ENCODE results near the gene CXADR.
"Not testable (repeated sequence)": the region's sequence is repeated elsewhere in the genome, so short reads cannot be mapped to it uniquely, and the experiment has no call there.

CXADR gene

GRCh38 chr21:17476006-17476405 is 36.8 kb upstream of the CXADR start:
- Histone ChIP-seq H4K20me1 (ENCODE audit: insufficient read depth, low read length) (no peaks in the 10 kb centered on the region), H3K9ac (ENCODE audit: low read length) (no peak overlapping the region), H3K4me1 (ENCODE audit: low read length) (peaks cover 25% of the 10 kb centered on the region), H3K9me3 (ENCODE audit: insufficient read depth, low read length) (no peaks in the 10 kb centered on the region), H3K27me3 (ENCODE audit: low read depth, low read length) (no peaks in the 10 kb centered on the region), H3K36me3 (replicated peaks; ENCODE audit: low read depth, low read length) (no peaks in the 10 kb centered on the region), H3K27ac (ENCODE audit: low read length) (peak overlapping the region; percentile 34; the same call in 1 of the 2 replicates), H3K4me3 (ENCODE audit: low read length) (no peak overlapping the region), H2AFZ (ENCODE audit: low read depth, low read length) (peak overlapping the region; percentile 74; the same call in 1 of the 2 replicates), H3K4me2 (ENCODE audit: low read length) (peak overlapping the region; percentile 49), H3K79me2 (ENCODE audit: low read length) (no peaks in the 10 kb centered on the region)
- no peak for TF ChIP-seq EZH2phosphoT487 (IDR thresholded peaks at IDR 0.05; ENCODE audit: low read depth)
- TF ChIP-seq CTCF (IDR thresholded peaks at IDR 0.05; ENCODE audit: low read depth, low read length) = no peak

DNA sequence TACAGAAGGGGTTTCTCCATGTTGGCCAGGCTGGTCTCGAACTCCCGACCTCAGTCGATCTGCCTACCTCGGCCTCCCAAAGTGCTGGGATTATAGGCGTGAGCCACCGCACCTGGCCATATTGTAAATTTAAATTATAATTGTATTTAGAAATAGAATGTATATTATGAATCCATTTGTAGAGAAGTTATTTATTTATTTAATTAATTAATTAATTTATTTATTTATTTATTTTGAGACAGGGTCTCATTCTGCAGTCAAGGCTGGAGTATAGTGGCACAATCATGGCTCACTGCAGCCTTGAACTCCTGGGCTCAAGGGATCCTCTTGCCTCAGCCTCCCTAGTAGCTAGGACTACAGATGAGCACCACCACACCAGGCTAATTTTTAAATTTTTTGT is 34.7 kb upstream of the CXADR start:
- peaks cover 13% of the 10 kb centered on the region for H3K4me1 ChIP-seq (ENCODE audit: low read length)
- not testable (repeated sequence) for H3K4me3 ChIP-seq (ENCODE audit: low read length); H3K9me3 ChIP-seq (ENCODE audit: insufficient read depth, low read length); H3K79me2 ChIP-seq (ENCODE audit: low read length); H3K36me3 ChIP-seq (replicated peaks; ENCODE audit: low read depth, low read length); H4K20me1 ChIP-seq (ENCODE audit: insufficient read depth, low read length); H3K9ac ChIP-seq (ENCODE audit: low read length); H2AFZ ChIP-seq (ENCODE audit: low read depth, low read length); H3K27ac ChIP-seq (ENCODE audit: low read length); H3K4me2 ChIP-seq (ENCODE audit: low read length); H3K27me3 ChIP-seq (ENCODE audit: low read depth, low read length)

DNA sequence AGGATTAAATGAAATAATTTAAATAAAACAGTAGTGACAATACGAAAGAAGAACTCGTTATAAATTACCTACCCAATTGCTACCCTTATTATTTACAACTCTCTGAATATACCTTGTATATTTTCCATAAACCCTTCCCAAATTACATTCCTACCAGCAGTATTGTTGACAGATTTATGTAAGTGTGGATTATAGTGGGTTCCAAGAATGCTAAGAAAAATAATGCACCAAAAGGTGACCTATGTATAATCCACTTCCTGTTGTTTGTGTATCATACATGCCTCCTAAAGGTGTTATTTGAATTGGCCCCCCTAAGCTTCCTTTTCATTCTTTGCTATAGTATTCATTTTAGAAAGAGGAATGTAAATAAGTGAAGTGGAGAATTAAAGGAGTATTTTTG is 33.2 kb upstream of the CXADR start:
- Histone ChIP-seq H3K79me2 (ENCODE audit: low read length) (no peaks in the 10 kb centered on the region), H4K20me1 (ENCODE audit: insufficient read depth, low read length) (no peaks in the 10 kb centered on the region), H3K27me3 (ENCODE audit: low read depth, low read length) (no peaks in the 10 kb centered on the region), H3K4me3 (ENCODE audit: low read length) (no peak overlapping the region), H2AFZ (ENCODE audit: low read depth, low read length) (no peak overlapping the region), H3K9me3 (ENCODE audit: insufficient read depth, low read length) (no peaks in the 10 kb centered on the region), H3K4me2 (ENCODE audit: low read length) (no peak overlapping the region), H3K36me3 (replicated peaks; ENCODE audit: low read depth, low read length) (no peaks in the 10 kb centered on the region), H3K4me1 (ENCODE audit: low read length) (peaks cover 13% of the 10 kb centered on the region), H3K27ac (ENCODE audit: low read length) (no peak overlapping the region), H3K9ac (ENCODE audit: low read length) (no peak overlapping the region)
- TF ChIP-seq EZH2phosphoT487 (IDR thresholded peaks at IDR 0.05; ENCODE audit: low read depth) = no peak
- no peak for TF ChIP-seq CTCF (IDR thresholded peaks at IDR 0.05; ENCODE audit: low read depth, low read length)

GRCh38 chr21:17482928-17483327 is 29.9 kb upstream of the CXADR start:
- H2AFZ ChIP-seq (ENCODE audit: low read depth, low read length) = no peak overlapping the region
- H3K36me3 ChIP-seq (replicated peaks; ENCODE audit: low read depth, low read length) = no peaks in the 10 kb centered on the region
- H3K27ac ChIP-seq (ENCODE audit: low read length) = no peak overlapping the region
- no peaks in the 10 kb centered on the region for H3K79me2 ChIP-seq (ENCODE audit: low read length)
- H3K4me1 ChIP-seq (ENCODE audit: low read length) = peaks cover 1% of the 10 kb centered on the region
- H3K9me3 ChIP-seq (ENCODE audit: insufficient read depth, low read length) = no peaks in the 10 kb centered on the region
- H3K9ac ChIP-seq (ENCODE audit: low read length) = no peak overlapping the region
- no peaks in the 10 kb centered on the region for H3K27me3 ChIP-seq (ENCODE audit: low read depth, low read length)
- TF ChIP-seq EZH2phosphoT487 (IDR thresholded peaks at IDR 0.05; ENCODE audit: low read depth) (no peak), CTCF (IDR thresholded peaks at IDR 0.05; ENCODE audit: low read depth, low read length) (no peak)
- H3K4me2 ChIP-seq (ENCODE audit: low read length) = no peak overlapping the region
- H4K20me1 ChIP-seq (ENCODE audit: insufficient read depth, low read length) = no peaks in the 10 kb centered on the region
- no peak overlapping the region for H3K4me3 ChIP-seq (ENCODE audit: low read length)

GRCh38 chr21:17488620-17489019 is 24.2 kb upstream of the CXADR start:
- Histone ChIP-seq H3K4me1 (ENCODE audit: low read length) (peaks cover 20% of the 10 kb centered on the region), H3K27me3 (ENCODE audit: low read depth, low read length) (no peaks in the 10 kb centered on the region), H3K4me3 (ENCODE audit: low read length) (peak overlapping the region; percentile 33; the same call in 1 of the 2 replicates), H3K4me2 (ENCODE audit: low read length) (peak overlapping the region; percentile 78), H2AFZ (ENCODE audit: low read depth, low read length) (no peak overlapping the region), H3K9ac (ENCODE audit: low read length) (no peak overlapping the region), H3K36me3 (replicated peaks; ENCODE audit: low read depth, low read length) (no peaks in the 10 kb centered on the region), H4K20me1 (ENCODE audit: insufficient read depth, low read length) (no peaks in the 10 kb centered on the region), H3K79me2 (ENCODE audit: low read length) (no peaks in the 10 kb centered on the region), H3K27ac (ENCODE audit: low read length) (peak overlapping the region; percentile 24; the same call in 1 of the 2 replicates), H3K9me3 (ENCODE audit: insufficient read depth, low read length) (no peaks in the 10 kb centered on the region)
- no peak for TF ChIP-seq CTCF (IDR thresholded peaks at IDR 0.05; ENCODE audit: low read depth, low read length)
- no peak for TF ChIP-seq EZH2phosphoT487 (IDR thresholded peaks at IDR 0.05; ENCODE audit: low read depth)

- H3K9me3 ChIP-seq (ENCODE audit: insufficient read depth, low read length) = not testable (repeated sequence)
- peaks cover 20% of the 10 kb centered on the region for H3K4me1 ChIP-seq (ENCODE audit: low read length)
These were observed 23.3 kb upstream of the CXADR start for GRCh38 chr21:17489565-17489964.

More at GRCh38 chr21:17489565-17489964, 23.3 kb upstream of the CXADR start:
- not testable (repeated sequence) for H3K36me3 ChIP-seq (replicated peaks; ENCODE audit: low read depth, low read length); H3K27ac ChIP-seq (ENCODE audit: low read length); H3K9ac ChIP-seq (ENCODE audit: low read length); H3K4me2 ChIP-seq (ENCODE audit: low read length); H4K20me1 ChIP-seq (ENCODE audit: insufficient read depth, low read length); H3K79me2 ChIP-seq (ENCODE audit: low read length); H2AFZ ChIP-seq (ENCODE audit: low read depth, low read length); H3K27me3 ChIP-seq (ENCODE audit: low read depth, low read length); H3K4me3 ChIP-seq (ENCODE audit: low read length)

All from OCI-LY3 (cell line).